K562 (cell line): ENCODE results near the gene GTPBP1. TPM values are rescaled to one million over a fixed set of nuclear protein-coding genes. Genes with fewer than 3 reads are reported as not detected.

Experiments
- ATF7 ChIP-seq: fragments of 450-650 bp; IDR thresholded peaks from 2 replicates; pipeline ENCODE4 v1.7.1; 2014; ENCODE audit warnings: mild to moderate bottlenecking, moderate library complexity
- CBX3 ChIP-seq, 2 experiments: IDR thresholded peaks; 1 replicate in 1 of 2; 2 replicates in 1 of 2; pipeline ENCODE4 v1.6.1; 2012; ENCODE audit warnings: inconsistent platforms in 2 of 2, low read length in 2 of 2, borderline replicate concordance in 1 of 2, control low read depth in 1 of 2
- CTCFL ChIP-seq: IDR thresholded peaks from 2 replicates; pipeline ENCODE4 v1.6.1; 2011; ENCODE audit warnings: borderline replicate concordance, low read depth, mild to moderate bottlenecking, moderate library complexity, low read length; ENCODE audit not compliant: insufficient read depth, poor library complexity, severe bottlenecking
- ELK3 ChIP-seq: fragments of 450-650 bp; formaldehyde crosslinking; IDR thresholded peaks from 2 replicates; pipeline ENCODE4 v1.4.0; 2020; ENCODE audit warnings: mild to moderate bottlenecking
- HNRNPK ChIP-seq: fragments of 200-400 bp; formaldehyde crosslinking; IDR thresholded peaks from one replicate; pipeline ENCODE4 v1.6.1; 2018; ENCODE audit warnings: mild to moderate bottlenecking, low read depth, low read length; ENCODE audit not compliant: poor library complexity, severe bottlenecking
- MTA1 ChIP-seq: fragments of 450-650 bp; IDR thresholded peaks from 2 replicates; pipeline ENCODE4 v1.6.1; 2017; ENCODE audit warnings: borderline replicate concordance
- RERE ChIP-seq: sonication (generic); formaldehyde crosslinking; IDR thresholded peaks from 2 replicates; pipeline ENCODE4 v1.8.0; 2023; ENCODE audit warnings: missing genetic modification reagents, mild to moderate bottlenecking, borderline replicate concordance
- SIN3A ChIP-seq, 2 experiments: fragments of 150-350 bp in 1 of 2; IDR thresholded peaks; 2 replicates each; pipeline ENCODE4 v1.6.1; 2011 to 2016; ENCODE audit warnings: borderline replicate concordance in 2 of 2, low read depth in 2 of 2, low read length in 2 of 2, mild to moderate bottlenecking in 2 of 2, moderate library complexity in 2 of 2; ENCODE audit not compliant: control insufficient read depth in 1 of 2
- SLC30A9 ChIP-seq: fragments of 250-450 bp; sonication (Bioruptor Pico); IDR thresholded peaks from 2 replicates; pipeline ENCODE4 v1.8.0; 2022; ENCODE audit warnings: mild to moderate bottlenecking, moderate library complexity
- SREBF1 ChIP-seq: fragments of 150-350 bp; IDR thresholded peaks from 2 replicates; pipeline ENCODE4 v1.6.1; 2014; ENCODE audit warnings: antibody characterized with exemption, low read depth, low read length, borderline replicate concordance
- SRF ChIP-seq, 2 experiments: fragments of 250-450, 450-650 bp in 1 of 2; sonication (Bioruptor Pico) in 1 of 2; sonication (generic) in 1 of 2; formaldehyde crosslinking; IDR thresholded peaks; 2 replicates each; pipeline versions ENCODE4 v1.5.0 to v1.5.1; 2020 to 2022; ENCODE audit warnings: mild to moderate bottlenecking in 1 of 2, missing genetic modification reagents in 1 of 2
- SRSF3 ChIP-seq: fragments of 200-400 bp; formaldehyde crosslinking; IDR thresholded peaks from 2 replicates; pipeline ENCODE4 v1.6.1; 2016; ENCODE audit warnings: mild to moderate bottlenecking, low read length, moderate library complexity; ENCODE audit not compliant: insufficient read depth
- TRIM24 ChIP-seq, 2 experiments: fragments of 450-650 bp; IDR thresholded peaks; 2 replicates each; pipeline ENCODE4 v1.6.1; 2016
- USF1 ChIP-seq: sonication (generic); formaldehyde crosslinking; IDR thresholded peaks from 2 replicates; pipeline ENCODE4 v1.9.0; 2022; ENCODE audit warnings: mild to moderate bottlenecking, missing genetic modification reagents
- ZNF134 ChIP-seq: fragments of 250-450 bp; sonication (Bioruptor Pico); conservative IDR thresholded peaks from 2 replicates; pipeline ENCODE4 v1.4.0; 2020
- ZNF253 ChIP-seq: fragments of 250-450 bp; sonication (Bioruptor Pico); conservative IDR thresholded peaks from 2 replicates; pipeline ENCODE4 v1.6.1; 2021; ENCODE audit warnings: mild to moderate bottlenecking
- ZNF57 ChIP-seq: fragments of 450-650 bp; formaldehyde crosslinking; IDR thresholded peaks from 2 replicates; pipeline ENCODE4 v1.4.0; 2020; ENCODE audit warnings: mild to moderate bottlenecking, moderate library complexity
- ZNF644 ChIP-seq: fragments of 200-800 bp; sonication (Bioruptor generic); IDR thresholded peaks from 2 replicates; pipeline ENCODE4 v1.6.1; 2016; ENCODE audit warnings: low read depth, missing genetic modification characterization, missing compliant biosample characterization
- polyA plus RNA-seq, 8 experiments: library from polyadenylated mRNA; depleted of rRNA in 4 of 8; stranded (reverse) in 5 of 8; unstranded in 3 of 8; fragments of >200 nt; fragmentation: Nextera tagmentation in 2 of 8; fragmentation: Illumina TruSeq in 1 of 8; extraction: Ambion mirVana in 2 of 8; extraction: Trizol in 1 of 8; gene quantifications; 2 replicates each; pipeline versions ENCODE4 v1.2.1 to v1.2.3, GENCODE V29; 2011 to 2014; ENCODE audit warnings: inconsistent platforms in 1 of 8, missing spikeins in 1 of 8
- total RNA-seq, 7 experiments: library from RNA; depleted of rRNA in 6 of 7; stranded (reverse); fragments of >200 nt in 6 of 7; fragmentation: Illumina TruSeq in 2 of 7; extraction: Trizol in 2 of 7; gene quantifications; 2 replicates each; pipeline versions ENCODE4 v1.2.1 to v1.2.3, GENCODE V29; 2011 to 2021; ENCODE audit warnings: low replicate concordance in 1 of 7

The GTPBP1 gene
- total and polyA plus RNA-seq, 9 of the 15 experiments (the other 6 are each of a cell fraction or from before 2014, with no cell fraction given), result 0.83 to 53.2 (median 23.3) TPM

GRCh38 chr22:38656256-38657044 lies 49.3 kb upstream of the GTPBP1 start, which contains the start of the genes CBY1 and FAM227A (continued):
- TF ChIP-seq CTCFL, result no peak
- no peak for TF ChIP-seq RERE (CRISPR knock-in tag)
- TF ChIP-seq MTA1, result no peak
- no peak for TF ChIP-seq ZNF644
- no peak for TF ChIP-seq USF1
- TF ChIP-seq SRSF3, result no peak
- TF ChIP-seq SIN3A (IDR thresholded peaks at IDR 0.05; ENCODE audit: borderline replicate concordance in 2 of 2, control insufficient read depth in 1 of 2, low read depth in 2 of 2, low read length in 2 of 2), result peak; percentile 37 to 49; a peak in 1 of 4 replicates
- no peak for TF ChIP-seq SRF (CRISPR knock-in tag; IDR thresholded peaks at IDR 0.05)
- peak; percentile 99 for TF ChIP-seq ATF7
- peak; percentile 76; the same call in 1 of the 2 replicates for TF ChIP-seq SREBF1
- no peak for TF ChIP-seq TRIM24 (IDR thresholded peaks at IDR 0.05)
- TF ChIP-seq ZNF134 (CRISPR knock-in tag), result no peak
- no peak for TF ChIP-seq ELK3
- no peak for TF ChIP-seq SLC30A9
- TF ChIP-seq ZNF253, result no peak
- no peak for TF ChIP-seq HNRNPK
- TF ChIP-seq CBX3 (IDR thresholded peaks at IDR 0.05; ENCODE audit: borderline replicate concordance in 1 of 2, low read length in 2 of 2), result no peak
- TF ChIP-seq ZNF57, result no peak
